Ishikawa (cell line): Measurements from ENCODE around the gene CX3CR1.

Experiments
- CEBPB ChIP-seq: IDR thresholded peaks from 2 replicates; pipeline ENCODE4 v1.6.1; 2012
- CREB1 ChIP-seq: IDR thresholded peaks from 2 replicates; pipeline ENCODE4 v1.6.1; 2012; ENCODE audit warnings: low read depth
- EGR1 ChIP-seq: IDR thresholded peaks from 2 replicates; pipeline ENCODE4 v1.6.1; 2012
- EP300 ChIP-seq: IDR thresholded peaks from 2 replicates; pipeline ENCODE4 v1.6.1; 2012; ENCODE audit warnings: borderline replicate concordance
- FOXM1 ChIP-seq: IDR thresholded peaks from 2 replicates; pipeline ENCODE4 v1.6.1; 2012; ENCODE audit warnings: low read depth, borderline replicate concordance
- NFIC ChIP-seq: IDR thresholded peaks from 2 replicates; pipeline ENCODE4 v1.6.1; 2012
- RAD21 ChIP-seq: IDR thresholded peaks from 2 replicates; pipeline ENCODE4 v1.6.1; 2012; ENCODE audit warnings: low read depth
- TAF1 ChIP-seq: IDR thresholded peaks from 2 replicates; pipeline ENCODE4 v1.6.1; 2012; ENCODE audit warnings: low read depth, mild to moderate bottlenecking
- TCF12 ChIP-seq: IDR thresholded peaks from 2 replicates; pipeline ENCODE4 v1.6.1; 2012; ENCODE audit warnings: low read depth
- TEAD4 ChIP-seq: IDR thresholded peaks from 2 replicates; pipeline ENCODE4 v1.6.1; 2012
- YY1 ChIP-seq: IDR thresholded peaks from 2 replicates; pipeline ENCODE4 v1.6.1; 2012; ENCODE audit warnings: low read depth
- ZBTB7A ChIP-seq: IDR thresholded peaks from 2 replicates; pipeline ENCODE4 v1.6.1; 2012; ENCODE audit warnings: low read depth
- TF ChIP-seq, protein P1 (sequence below): IDR thresholded peaks from 2 replicates; pipeline ENCODE4 v1.6.1; 2012
- TF ChIP-seq, protein P2 (sequence below): IDR thresholded peaks from 2 replicates; pipeline ENCODE4 v1.6.1; 2012
- TF ChIP-seq, protein P3 (sequence below): IDR thresholded peaks from 2 replicates; pipeline ENCODE4 v1.6.1; 2012; ENCODE audit warnings: low read depth, mild to moderate bottlenecking

The CX3CR1 gene

DNA sequence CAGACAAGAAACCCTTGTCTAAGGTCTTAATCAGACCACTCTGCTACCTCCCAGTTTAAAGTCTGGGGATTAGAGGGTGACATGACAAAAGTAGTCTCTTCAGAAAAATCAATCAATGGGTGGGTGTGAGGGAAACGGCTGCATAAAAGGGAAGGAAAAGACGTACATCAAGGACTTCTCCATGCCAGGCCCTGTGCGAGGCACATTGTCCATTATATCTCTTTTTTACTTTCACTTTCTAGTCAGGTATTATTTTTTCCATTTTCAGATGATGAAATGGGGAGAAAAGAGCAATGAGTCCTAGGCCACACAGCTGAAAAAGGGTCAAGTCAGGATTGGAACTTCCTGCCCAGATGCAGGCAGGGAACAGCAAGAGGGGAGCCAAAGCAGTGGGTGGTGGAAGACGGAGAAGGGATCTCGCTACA, 4.6 kb upstream of the CX3CR1 start:
- no peak for TF ChIP-seq NFIC
- TF ChIP-seq, protein P1, sequence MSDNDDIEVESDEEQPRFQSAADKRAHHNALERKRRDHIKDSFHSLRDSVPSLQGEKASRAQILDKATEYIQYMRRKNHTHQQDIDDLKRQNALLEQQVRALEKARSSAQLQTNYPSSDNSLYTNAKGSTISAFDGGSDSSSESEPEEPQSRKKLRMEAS: no peak
- TF ChIP-seq CREB1: no peak
- no peak for TF ChIP-seq CEBPB
- TF ChIP-seq, protein P2, sequence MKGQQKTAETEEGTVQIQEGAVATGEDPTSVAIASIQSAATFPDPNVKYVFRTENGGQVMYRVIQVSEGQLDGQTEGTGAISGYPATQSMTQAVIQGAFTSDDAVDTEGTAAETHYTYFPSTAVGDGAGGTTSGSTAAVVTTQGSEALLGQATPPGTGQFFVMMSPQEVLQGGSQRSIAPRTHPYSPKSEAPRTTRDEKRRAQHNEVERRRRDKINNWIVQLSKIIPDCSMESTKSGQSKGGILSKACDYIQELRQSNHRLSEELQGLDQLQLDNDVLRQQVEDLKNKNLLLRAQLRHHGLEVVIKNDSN: no peak
- TF ChIP-seq, protein P3, sequence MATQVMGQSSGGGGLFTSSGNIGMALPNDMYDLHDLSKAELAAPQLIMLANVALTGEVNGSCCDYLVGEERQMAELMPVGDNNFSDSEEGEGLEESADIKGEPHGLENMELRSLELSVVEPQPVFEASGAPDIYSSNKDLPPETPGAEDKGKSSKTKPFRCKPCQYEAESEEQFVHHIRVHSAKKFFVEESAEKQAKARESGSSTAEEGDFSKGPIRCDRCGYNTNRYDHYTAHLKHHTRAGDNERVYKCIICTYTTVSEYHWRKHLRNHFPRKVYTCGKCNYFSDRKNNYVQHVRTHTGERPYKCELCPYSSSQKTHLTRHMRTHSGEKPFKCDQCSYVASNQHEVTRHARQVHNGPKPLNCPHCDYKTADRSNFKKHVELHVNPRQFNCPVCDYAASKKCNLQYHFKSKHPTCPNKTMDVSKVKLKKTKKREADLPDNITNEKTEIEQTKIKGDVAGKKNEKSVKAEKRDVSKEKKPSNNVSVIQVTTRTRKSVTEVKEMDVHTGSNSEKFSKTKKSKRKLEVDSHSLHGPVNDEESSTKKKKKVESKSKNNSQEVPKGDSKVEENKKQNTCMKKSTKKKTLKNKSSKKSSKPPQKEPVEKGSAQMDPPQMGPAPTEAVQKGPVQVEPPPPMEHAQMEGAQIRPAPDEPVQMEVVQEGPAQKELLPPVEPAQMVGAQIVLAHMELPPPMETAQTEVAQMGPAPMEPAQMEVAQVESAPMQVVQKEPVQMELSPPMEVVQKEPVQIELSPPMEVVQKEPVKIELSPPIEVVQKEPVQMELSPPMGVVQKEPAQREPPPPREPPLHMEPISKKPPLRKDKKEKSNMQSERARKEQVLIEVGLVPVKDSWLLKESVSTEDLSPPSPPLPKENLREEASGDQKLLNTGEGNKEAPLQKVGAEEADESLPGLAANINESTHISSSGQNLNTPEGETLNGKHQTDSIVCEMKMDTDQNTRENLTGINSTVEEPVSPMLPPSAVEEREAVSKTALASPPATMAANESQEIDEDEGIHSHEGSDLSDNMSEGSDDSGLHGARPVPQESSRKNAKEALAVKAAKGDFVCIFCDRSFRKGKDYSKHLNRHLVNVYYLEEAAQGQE: no peak
- no peak for TF ChIP-seq TAF1
- no peak for TF ChIP-seq ZBTB7A
- no peak for TF ChIP-seq TCF12
- TF ChIP-seq YY1: no peak
- no peak for TF ChIP-seq EP300
- TF ChIP-seq FOXM1: no peak

DNA sequence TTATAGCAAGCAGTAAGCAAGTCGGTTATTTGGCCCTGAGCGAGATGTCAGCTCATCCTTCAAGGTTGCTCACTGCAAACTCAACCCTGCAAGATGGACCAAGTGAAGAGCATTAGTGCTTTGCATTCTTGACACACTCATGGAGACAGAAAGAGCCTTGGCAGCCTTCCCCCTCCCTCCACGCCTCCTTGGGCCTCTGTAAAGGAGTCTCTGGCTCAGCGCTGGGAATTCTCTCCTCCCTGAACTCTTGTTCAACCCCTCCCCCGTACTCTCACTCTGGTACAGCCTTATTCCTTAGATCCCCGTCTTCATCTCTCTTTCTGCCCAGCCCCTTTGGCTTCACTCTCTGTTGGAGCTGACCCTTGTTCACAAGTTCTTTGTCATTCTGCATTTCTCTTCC, 2.2 kb upstream of the CX3CR1 start:
- TF ChIP-seq, protein P1: no peak
- no peak for TF ChIP-seq CREB1
- TF ChIP-seq RAD21: no peak
- TF ChIP-seq CEBPB: no peak
- TF ChIP-seq TEAD4: no peak
- TF ChIP-seq EGR1: no peak
- no peak for TF ChIP-seq FOXM1
- no peak for TF ChIP-seq NFIC

DNA sequence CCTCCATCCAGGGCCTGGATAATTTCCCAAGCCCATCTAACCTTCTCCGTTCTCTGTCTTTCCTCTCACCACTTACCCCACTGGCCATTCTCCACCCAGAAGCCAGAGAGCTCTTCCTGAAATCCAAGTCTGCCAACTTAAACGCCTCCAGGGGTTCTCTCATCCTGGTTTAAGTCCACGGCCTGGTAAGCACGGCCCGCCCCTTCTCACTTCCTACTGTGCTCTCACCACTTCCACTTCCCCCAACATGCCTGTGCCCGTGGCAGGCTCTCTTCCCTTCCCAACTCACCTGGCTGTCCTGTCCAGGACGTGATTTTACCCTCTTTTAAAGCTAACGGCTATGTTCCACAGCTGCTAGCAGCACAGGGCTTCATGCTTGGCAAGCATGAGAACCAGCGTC, 1.7 kb upstream of the CX3CR1 start:
- no peak for TF ChIP-seq FOXM1

DNA sequence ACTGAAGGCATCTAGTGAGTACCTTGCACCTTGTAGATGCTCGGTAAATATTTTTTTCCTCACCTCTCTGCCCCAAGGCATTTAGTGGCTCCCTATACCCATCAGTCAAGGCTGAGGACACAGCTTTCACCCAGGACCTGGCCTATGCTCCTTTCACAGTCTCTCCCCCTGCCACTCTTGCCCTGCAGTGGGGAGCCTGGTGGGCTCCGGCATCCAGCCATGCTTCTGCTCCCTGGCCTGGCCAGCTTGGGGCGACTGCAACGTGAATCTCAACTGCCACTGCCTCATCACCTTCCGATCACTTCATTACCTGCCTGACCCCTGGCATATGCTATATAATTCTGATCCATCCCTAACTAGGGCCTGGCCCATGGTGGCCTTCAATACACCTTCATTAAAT, 735 bp upstream of the CX3CR1 start:
- TF ChIP-seq CEBPB (no peak), TCF12 (no peak), TEAD4 (no peak), EGR1 (no peak), YY1 (no peak), NFIC (no peak), FOXM1 (no peak), ZBTB7A (no peak), RAD21 (no peak), EP300 (no peak)
- TF ChIP-seq, protein P1: no peak

DNA sequence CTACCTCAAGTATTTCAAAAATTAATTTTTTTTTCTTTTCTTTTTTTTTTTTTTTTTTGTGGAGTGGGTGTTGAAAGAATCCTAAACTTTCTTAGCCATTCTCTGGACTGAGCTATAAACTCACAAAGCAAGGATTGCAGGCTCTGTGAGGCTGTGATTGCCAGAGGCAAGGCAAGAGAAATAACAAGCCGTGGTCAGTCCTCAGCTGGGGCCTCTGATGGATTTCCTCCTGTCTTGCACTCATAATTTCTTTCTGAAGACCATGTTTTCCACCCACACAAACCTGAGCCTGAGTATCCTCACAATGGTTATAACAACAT, 1.3 kb downstream of the CX3CR1 start:
- TF ChIP-seq TEAD4: no peak
- no peak for TF ChIP-seq EP300
- TF ChIP-seq YY1: no peak
- TF ChIP-seq CREB1: no peak
- no peak for TF ChIP-seq FOXM1
- TF ChIP-seq, protein P2: no peak
- no peak for TF ChIP-seq RAD21
- TF ChIP-seq CEBPB: no peak
- no peak for TF ChIP-seq NFIC
- TF ChIP-seq TAF1: no peak
- TF ChIP-seq EGR1: no peak
- TF ChIP-seq ZBTB7A: no peak
- TF ChIP-seq, protein P3: no peak
- TF ChIP-seq TCF12: no peak
- TF ChIP-seq, protein P1: no peak

DNA sequence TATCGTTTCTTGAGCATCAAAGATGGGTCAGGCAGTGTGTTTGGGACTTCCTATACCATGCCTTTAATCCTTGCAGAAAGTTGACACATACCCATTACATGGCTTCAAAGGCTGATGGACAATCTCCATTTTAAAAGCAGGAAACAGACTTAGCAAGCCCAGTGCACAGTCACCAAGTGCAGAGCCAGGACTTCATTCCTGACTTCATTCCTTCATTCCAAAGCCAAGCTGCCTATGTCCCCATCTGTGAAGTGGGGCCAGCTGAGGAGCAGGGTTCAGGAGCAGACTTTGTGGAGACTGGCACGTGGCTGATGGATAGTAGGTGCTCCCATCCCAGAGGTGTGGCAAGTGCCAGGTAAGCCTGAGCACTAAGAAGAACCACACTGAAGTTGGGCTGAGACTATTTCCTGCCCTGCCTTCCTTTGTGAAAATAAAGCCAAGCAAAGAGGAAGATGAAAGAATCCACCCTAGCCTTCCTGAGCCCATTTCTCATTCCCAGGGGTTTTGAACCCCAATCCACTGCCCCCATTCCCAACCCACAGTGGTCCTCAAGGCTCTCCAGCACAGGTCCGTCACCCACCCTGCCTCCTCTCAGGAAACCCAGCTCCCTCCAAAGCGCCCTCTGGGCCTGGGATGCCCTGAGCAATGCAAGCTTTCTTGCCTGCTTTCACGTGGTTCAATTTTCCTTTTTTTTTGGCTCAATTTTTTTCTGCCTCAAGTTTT, 1.8 kb downstream of the CX3CR1 start:
- TF ChIP-seq EGR1 (no peak), TAF1 (no peak), RAD21 (no peak), CEBPB (no peak), TCF12 (no peak)
- TF ChIP-seq, protein P2: no peak
- TF ChIP-seq, protein P1: no peak
